Upper lobe of left lung (tissue), 6 donors: ENCODE data around the gene CLPTM1L. TPM values are rescaled to one million over a fixed set of nuclear protein-coding genes. Genes with fewer than 3 reads are reported as not detected.
A peak's percentile ranks its signal among the peaks of the same experiment; 100 is the strongest.

ENCODE experiments used
- ATAC-seq, 2 donors: fragments of 200-7000 bp; cut with Tn5 transposase; one replicate each; pipeline ENCODE4 v1.9.1; 2022; ENCODE audit warnings: mild to moderate bottlenecking in 2 of 2, moderate library complexity in 2 of 2; ENCODE audit not compliant: low FRiP score in 2 of 2
- DNase-seq, 2 donors: peaks; one replicate each; pipeline ENCODE4 v3.0.0-alpha.2; 2019 to 2020
- H3K27ac ChIP-seq, 4 donors: fragments of 200-600 bp; sonication (generic); one replicate each; pipeline ENCODE4 v1.5.1; 2016 to 2019
- H3K27me3 ChIP-seq, 4 donors: fragments of 200-600 bp; sonication (generic); one replicate each; pipeline ENCODE4 v1.5.1; 2017 to 2019
- H3K36me3 ChIP-seq, 4 donors: fragments of 200-600 bp; sonication (generic); one replicate each; pipeline ENCODE4 v1.5.1; 2016 to 2019
- H3K4me1 ChIP-seq, 4 donors: fragments of 200-600 bp; sonication (generic); one replicate each; pipeline ENCODE4 v1.5.1; 2018 to 2019
- H3K4me3 ChIP-seq, 4 donors: fragments of 200-600 bp; sonication (generic); one replicate each; pipeline ENCODE4 v1.5.1; 2017 to 2019; ENCODE audit warnings: mild to moderate bottlenecking in 2 of 4, moderate library complexity in 1 of 4
- H3K9me3 ChIP-seq, 4 donors: fragments of 200-600 bp; sonication (generic); one replicate each; pipeline ENCODE4 v1.5.1; 2018 to 2019
- EP300 ChIP-seq, 4 donors: sonication (generic); formaldehyde crosslinking; IDR thresholded peaks; one replicate each; pipeline ENCODE4 v1.5.1; 2017; ENCODE audit warnings: antibody characterized with exemption in 4 of 4, control low read depth in 2 of 4
- POLR2A ChIP-seq, 4 donors: fragments of 450-650 bp; IDR thresholded peaks; one replicate each; pipeline ENCODE4 v1.5.1; 2016 to 2017; ENCODE audit warnings: antibody characterized with exemption in 4 of 4, mild to moderate bottlenecking in 2 of 4
- POLR2AphosphoS5 ChIP-seq, 2 donors: sonication (generic); formaldehyde crosslinking; IDR thresholded peaks; one replicate each; pipeline ENCODE4 v1.5.1; 2017; ENCODE audit warnings: antibody characterized with exemption in 2 of 2
- WGBS, 2 donors: methylation state at CpG; one replicate each; pipeline ENCODE4 v1.1.5; 2017 to 2018; 5-methylcytosine and 5-hydroxymethylcytosine counted together
- total RNA-seq, 6 donors: library from RNA; depleted of rRNA in 4 of 6; stranded (reverse); fragments of >200 nt in 4 of 6; gene quantifications; one replicate each; pipeline versions ENCODE4 v1.1.0 to v1.2.1, GENCODE V29; 2016 to 2021
- TF ChIP-seq, protein P1 (sequence below), 6 experiments: fragments of 450-650 bp in 4 of 6; fragments of 200-600 bp in 2 of 6; sonication (generic) in 2 of 6; IDR thresholded peaks; one replicate each; pipeline ENCODE4 v1.5.1; 2016 to 2019; ENCODE audit warnings: antibody characterized with exemption in 6 of 6
- donor health status: DM: no; HTN: no; CAD: no; lungs with moderate emphysema.
- donor health status: DM: no; HTN: yes; CAD: no; lungs with severe emphysema.

Gene CLPTM1L
- total RNA-seq, 6 donors from 2014 or later: 135 to 311 (median 204) TPM

- no peak for TF ChIP-seq POLR2A (IDR thresholded peaks at IDR 0.05)
- TF ChIP-seq, protein P1, sequence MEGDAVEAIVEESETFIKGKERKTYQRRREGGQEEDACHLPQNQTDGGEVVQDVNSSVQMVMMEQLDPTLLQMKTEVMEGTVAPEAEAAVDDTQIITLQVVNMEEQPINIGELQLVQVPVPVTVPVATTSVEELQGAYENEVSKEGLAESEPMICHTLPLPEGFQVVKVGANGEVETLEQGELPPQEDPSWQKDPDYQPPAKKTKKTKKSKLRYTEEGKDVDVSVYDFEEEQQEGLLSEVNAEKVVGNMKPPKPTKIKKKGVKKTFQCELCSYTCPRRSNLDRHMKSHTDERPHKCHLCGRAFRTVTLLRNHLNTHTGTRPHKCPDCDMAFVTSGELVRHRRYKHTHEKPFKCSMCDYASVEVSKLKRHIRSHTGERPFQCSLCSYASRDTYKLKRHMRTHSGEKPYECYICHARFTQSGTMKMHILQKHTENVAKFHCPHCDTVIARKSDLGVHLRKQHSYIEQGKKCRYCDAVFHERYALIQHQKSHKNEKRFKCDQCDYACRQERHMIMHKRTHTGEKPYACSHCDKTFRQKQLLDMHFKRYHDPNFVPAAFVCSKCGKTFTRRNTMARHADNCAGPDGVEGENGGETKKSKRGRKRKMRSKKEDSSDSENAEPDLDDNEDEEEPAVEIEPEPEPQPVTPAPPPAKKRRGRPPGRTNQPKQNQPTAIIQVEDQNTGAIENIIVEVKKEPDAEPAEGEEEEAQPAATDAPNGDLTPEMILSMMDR (IDR thresholded peaks at IDR 0.05): no peak
- Histone ChIP-seq H3K27ac (no peak overlapping the region), H3K27me3 (no peaks in the 10 kb centered on the region), H3K36me3 (no peaks in the 10 kb centered on the region), H3K9me3 (no peaks in the 10 kb centered on the region), H3K4me1 (no peaks in the 10 kb centered on the region), H3K4me3 (no peak overlapping the region)
- 87 to 88% methylated on average over 7 to 16 of the region's 16 CpGs for WGBS, 2 donors
- DNase-seq: peak in 1 of 2 donors; percentile 3
- ATAC-seq: no peak
These were observed 63.6 kb downstream of the CLPTM1L start for GRCh38 chr5:1281038-1281882.

GRCh38 chr5:1280177-1281037, 64.5 kb downstream of the CLPTM1L start:
- no peak overlapping the region for H3K27ac ChIP-seq
- H3K27me3 ChIP-seq: no peaks in the 10 kb centered on the region
- H3K4me3 ChIP-seq: no peak overlapping the region
- no peaks in the 10 kb centered on the region for H3K4me1 ChIP-seq
- H3K9me3 ChIP-seq: no peaks in the 10 kb centered on the region
- DNase-seq (peak; percentile 17 to 70), ATAC-seq (no peak)
- 92% methylated on average over 14 to 16 of the region's 32 CpGs for WGBS, 2 donors
- no peaks in the 10 kb centered on the region for H3K36me3 ChIP-seq
- no peak for TF ChIP-seq POLR2A (IDR thresholded peaks at IDR 0.05)

DNA sequence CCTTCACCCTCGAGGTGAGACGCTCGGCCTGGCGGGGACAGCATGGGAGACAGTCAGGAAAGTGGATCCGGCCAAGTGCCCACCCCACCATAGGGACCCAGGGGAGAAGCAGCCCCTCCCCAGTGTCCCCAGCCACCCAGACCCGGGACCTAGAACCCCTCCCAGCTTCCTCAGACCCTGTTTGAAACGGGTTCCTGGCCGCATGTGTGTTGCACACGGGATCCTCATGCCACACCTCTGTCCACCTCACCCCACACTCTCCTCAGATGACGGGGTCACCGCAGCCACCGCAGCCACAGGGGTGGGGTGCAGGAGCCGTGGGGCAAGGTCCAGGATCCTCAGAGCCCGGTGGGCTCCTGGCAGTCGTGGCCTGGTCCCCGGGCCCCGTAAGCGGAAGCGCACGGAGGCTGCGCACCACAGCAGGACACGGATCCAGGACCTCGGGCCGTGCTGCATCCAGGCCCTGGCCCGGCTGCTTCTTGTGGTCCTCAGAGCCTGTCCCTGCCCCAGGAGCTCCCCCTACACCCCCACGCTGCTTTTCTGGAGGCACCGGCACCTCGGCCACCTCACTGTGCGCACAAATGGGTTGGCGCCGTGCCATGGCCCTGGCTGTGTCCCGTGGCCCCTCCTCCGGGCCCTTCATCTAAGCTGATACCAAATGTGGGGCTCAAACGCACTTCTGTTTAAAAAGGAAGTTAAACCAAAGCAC, 65.3 kb downstream of the CLPTM1L start:
- peak in 1 of 2 donors; percentile 68 for DNase-seq
- H3K27ac ChIP-seq: no peak overlapping the region

GRCh38 chr5:1278656-1279442, 66.0 kb downstream of the CLPTM1L start:
- peak in 1 of 2 donors; percentile 75 for DNase-seq
- Histone ChIP-seq H3K9me3 (no peaks in the 10 kb centered on the region), H3K4me3 (no peak overlapping the region), H3K4me1 (no peaks in the 10 kb centered on the region), H3K36me3 (no peaks in the 10 kb centered on the region), H3K27me3 (no peaks in the 10 kb centered on the region), H3K27ac (no peak overlapping the region)
- TF ChIP-seq, protein P1 (IDR thresholded peaks at IDR 0.05): no peak
- no peak for TF ChIP-seq EP300 (IDR thresholded peaks at IDR 0.05)
- no peak for TF ChIP-seq POLR2AphosphoS5 (IDR thresholded peaks at IDR 0.05)
- no peak for TF ChIP-seq POLR2A (IDR thresholded peaks at IDR 0.05)
- WGBS, 2 donors: 97% methylated on average over 17 to 40 of the region's 42 CpGs
- ATAC-seq: peak; percentile 17 to 25

More for the DNA sequence above, 65.3 kb downstream of the CLPTM1L start:
- Histone ChIP-seq H3K4me1 (no peaks in the 10 kb centered on the region), H3K4me3 (no peak overlapping the region), H3K9me3 (no peaks in the 10 kb centered on the region), H3K36me3 (no peaks in the 10 kb centered on the region), H3K27me3 (no peaks in the 10 kb centered on the region)
- 82 to 91% methylated on average over 18 to 34 of the region's 34 CpGs for WGBS, 2 donors
- TF ChIP-seq POLR2AphosphoS5 (IDR thresholded peaks at IDR 0.05) (no peak), EP300 (IDR thresholded peaks at IDR 0.05) (no peak), POLR2A (IDR thresholded peaks at IDR 0.05) (no peak)
- TF ChIP-seq, protein P1 (IDR thresholded peaks at IDR 0.05): no peak
- peak in 1 of 2 donors; percentile 19 for ATAC-seq
